Sigmoid colon (tissue), 4 donors: ENCODE measurements around the gene SLC16A4.

Experiments used
- EP300 ChIP-seq, 4 donors: sonication (generic); formaldehyde crosslinking; IDR thresholded peaks; one replicate each; pipeline ENCODE4 v1.6.1; 2017; ENCODE audit warnings: antibody characterized with exemption in 4 of 4
- POLR2A ChIP-seq, 2 donors: fragments of 450-650 bp; IDR thresholded peaks; one replicate each; pipeline ENCODE4 v1.6.1; 2016; ENCODE audit warnings: antibody characterized with exemption in 2 of 2, mild to moderate bottlenecking in 2 of 2, moderate library complexity in 2 of 2
- POLR2AphosphoS5 ChIP-seq, 4 donors: sonication (generic); formaldehyde crosslinking; IDR thresholded peaks; one replicate each; pipeline ENCODE4 v1.6.1; 2017; ENCODE audit warnings: antibody characterized with exemption in 4 of 4
- TF ChIP-seq, protein P1 (sequence below), 4 experiments: fragments of 450-650 bp in 3 of 4; fragments of 200-600 bp in 1 of 4; IDR thresholded peaks; one replicate each; pipeline ENCODE4 v1.5.1; 2016 to 2019; ENCODE audit warnings: antibody characterized with exemption in 4 of 4, mild to moderate bottlenecking in 3 of 4, moderate library complexity in 2 of 4

DNA sequence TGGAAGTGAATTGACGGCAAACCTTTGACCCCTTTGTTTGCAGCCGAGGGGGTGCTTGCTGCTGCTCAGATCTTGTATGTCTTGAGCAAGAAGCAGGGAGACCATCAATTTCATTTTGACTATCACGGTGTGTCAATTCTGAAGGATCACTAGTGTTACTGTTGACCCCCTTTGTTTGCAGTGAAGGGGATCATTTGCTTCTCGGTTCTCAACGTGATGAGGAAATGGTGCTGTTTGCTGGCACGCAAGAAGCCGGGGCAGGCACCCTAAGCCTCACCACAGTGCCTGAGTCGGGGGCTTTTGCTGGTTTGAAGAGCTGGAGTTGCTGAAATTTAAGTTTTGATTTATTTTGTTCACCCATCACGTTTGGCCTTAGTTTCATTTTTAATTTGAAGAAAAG is 44.1 kb downstream of the SLC16A4 start:
- TF ChIP-seq, protein P1, sequence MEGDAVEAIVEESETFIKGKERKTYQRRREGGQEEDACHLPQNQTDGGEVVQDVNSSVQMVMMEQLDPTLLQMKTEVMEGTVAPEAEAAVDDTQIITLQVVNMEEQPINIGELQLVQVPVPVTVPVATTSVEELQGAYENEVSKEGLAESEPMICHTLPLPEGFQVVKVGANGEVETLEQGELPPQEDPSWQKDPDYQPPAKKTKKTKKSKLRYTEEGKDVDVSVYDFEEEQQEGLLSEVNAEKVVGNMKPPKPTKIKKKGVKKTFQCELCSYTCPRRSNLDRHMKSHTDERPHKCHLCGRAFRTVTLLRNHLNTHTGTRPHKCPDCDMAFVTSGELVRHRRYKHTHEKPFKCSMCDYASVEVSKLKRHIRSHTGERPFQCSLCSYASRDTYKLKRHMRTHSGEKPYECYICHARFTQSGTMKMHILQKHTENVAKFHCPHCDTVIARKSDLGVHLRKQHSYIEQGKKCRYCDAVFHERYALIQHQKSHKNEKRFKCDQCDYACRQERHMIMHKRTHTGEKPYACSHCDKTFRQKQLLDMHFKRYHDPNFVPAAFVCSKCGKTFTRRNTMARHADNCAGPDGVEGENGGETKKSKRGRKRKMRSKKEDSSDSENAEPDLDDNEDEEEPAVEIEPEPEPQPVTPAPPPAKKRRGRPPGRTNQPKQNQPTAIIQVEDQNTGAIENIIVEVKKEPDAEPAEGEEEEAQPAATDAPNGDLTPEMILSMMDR (IDR thresholded peaks at IDR 0.05), result no peak
- no peak for TF ChIP-seq POLR2A (IDR thresholded peaks at IDR 0.05)
- TF ChIP-seq EP300 (IDR thresholded peaks at IDR 0.05), result no peak
- TF ChIP-seq POLR2AphosphoS5 (IDR thresholded peaks at IDR 0.05), result no peak
